NCI-H526 treated with DMSO at 0.1 percent for 48 hours (cell line): ENCODE results near the gene MGAT4A.
A peak's percentile ranks its signal among the peaks of the same experiment; 100 is the strongest.

Experiments
- DNase-seq: peaks from one replicate; lab custom pipeline; 2025; lab: John Stamatoyannopoulos, UW

Gene MGAT4A

DNA sequence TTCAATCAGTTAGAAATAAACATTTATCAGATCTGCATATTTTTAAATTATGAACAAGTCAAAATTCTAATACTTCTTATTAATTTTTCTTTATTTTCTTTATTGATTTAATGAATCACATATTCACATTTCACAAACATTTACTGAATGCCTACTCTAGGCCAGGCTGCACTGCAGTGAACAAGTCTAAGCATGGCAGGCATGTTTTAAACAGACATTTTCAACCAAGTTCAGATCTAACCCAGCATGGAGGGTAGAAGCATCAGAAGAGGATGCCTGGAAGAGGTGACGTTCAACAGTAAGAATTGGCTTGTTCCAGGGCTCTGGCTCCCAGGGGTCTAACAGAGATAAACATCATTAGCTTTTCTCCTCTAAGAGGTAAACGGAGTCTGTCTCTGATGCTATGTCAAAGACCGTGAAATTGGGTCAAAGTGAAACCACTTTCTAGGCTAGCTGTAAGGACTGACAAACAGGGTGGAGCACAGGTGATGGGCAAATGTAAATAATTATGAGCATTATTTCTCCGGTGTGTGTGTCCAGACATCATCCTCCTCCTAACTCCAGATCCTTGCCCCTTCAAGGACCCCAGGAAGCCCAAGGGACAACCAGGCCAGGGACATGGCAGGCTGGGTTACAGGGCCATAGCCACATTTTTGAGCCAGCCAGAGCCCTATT is 72.0 kb downstream of the MGAT4A start:
- DNase-seq = no peak

- DNase-seq = no peak
These were observed 74.1 kb downstream of the MGAT4A start for GRCh38 chr2:98656800-98657199.

DNA sequence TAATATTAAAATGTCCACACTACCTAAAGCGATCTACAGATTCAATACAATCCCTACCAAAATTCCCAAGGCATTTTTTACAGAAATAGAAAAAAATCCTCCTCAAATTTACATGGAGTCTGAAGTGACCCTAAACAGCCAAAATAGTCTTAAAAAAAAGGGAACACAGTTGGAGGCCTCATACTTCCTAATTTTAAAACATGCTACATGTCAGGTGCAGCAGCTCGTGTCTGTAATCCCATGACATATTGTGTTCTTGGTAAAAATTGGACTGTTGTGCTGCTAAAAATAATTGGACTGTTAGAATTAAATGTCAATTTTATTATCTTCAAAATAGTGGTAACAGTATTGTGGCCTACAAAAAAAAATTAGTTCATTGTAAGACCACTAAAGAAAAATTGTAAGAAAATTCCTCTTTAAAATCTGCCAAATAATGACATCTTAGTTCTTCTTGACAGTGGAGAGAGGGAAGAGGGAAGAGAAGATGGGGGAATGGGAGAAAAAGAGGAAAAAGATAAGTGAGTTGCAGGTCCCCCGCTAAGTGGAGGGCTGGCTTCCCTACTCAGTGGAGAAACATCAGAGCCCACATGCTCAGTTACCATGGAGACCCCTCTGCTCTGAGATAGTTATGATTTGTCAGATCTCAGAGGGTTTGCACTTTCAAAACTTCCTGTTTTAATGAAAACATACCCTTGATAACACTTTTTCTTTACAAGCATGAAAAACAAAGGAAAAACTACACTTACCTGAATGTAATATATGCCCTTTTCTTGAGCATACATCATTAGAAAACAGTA is 76.0 kb downstream of the MGAT4A start:
- DNase-seq = no peak

GRCh38 chr2:98650998-98651397 is 79.9 kb downstream of the MGAT4A start:
- DNase-seq = no peak

DNA sequence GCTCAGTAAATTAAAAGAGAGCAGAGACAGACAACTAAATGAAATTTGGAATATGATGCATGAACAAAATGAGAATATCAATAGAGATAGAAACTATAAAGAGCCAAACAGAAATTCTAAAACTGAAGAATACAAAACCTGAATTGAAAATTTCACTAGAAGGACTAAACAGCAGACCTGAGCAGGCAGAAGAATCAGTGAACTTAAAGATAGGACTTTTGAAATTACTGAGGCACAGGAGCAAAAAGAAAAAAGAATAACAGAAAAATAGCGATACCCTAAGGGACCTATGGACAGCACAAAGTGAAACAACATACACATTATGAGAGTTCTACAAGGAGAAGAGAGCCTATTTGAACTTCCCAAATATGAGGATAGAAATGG is 80.9 kb downstream of the MGAT4A start:
- DNase-seq = no peak

- peak; percentile 60 for DNase-seq
These were observed 81.6 kb downstream of the MGAT4A start for GRCh38 chr2:98649135-98649991.

DNA sequence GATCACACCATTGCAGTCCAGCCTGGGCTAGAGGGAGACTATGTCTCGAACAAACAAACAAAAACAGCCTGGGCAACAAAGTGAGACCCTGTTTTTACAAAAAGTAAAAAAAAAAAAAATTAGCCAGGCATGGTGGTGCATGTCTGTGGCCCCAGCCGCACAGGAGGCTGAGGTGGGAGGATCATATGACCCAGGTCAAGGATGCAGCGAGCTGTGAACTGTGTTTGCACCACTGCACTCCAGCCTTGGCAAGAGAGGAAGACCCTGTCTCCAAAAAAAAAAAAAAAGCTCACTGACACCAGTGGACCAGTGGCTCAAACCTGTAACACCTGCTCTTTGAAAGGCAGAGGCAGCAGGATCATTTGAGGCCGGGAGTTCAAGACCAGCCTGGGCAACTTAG is 82.5 kb downstream of the MGAT4A start:
- no peak for DNase-seq

GRCh38 chr2:98647636-98648035 is 83.3 kb downstream of the MGAT4A start:
- no peak for DNase-seq

GRCh38 chr2:98643496-98644100 is 87.3 kb downstream of the MGAT4A start:
- no peak for DNase-seq

GRCh38 chr2:98637401-98638147 is 93.4 kb downstream of the MGAT4A start:
- DNase-seq = no peak

DNA sequence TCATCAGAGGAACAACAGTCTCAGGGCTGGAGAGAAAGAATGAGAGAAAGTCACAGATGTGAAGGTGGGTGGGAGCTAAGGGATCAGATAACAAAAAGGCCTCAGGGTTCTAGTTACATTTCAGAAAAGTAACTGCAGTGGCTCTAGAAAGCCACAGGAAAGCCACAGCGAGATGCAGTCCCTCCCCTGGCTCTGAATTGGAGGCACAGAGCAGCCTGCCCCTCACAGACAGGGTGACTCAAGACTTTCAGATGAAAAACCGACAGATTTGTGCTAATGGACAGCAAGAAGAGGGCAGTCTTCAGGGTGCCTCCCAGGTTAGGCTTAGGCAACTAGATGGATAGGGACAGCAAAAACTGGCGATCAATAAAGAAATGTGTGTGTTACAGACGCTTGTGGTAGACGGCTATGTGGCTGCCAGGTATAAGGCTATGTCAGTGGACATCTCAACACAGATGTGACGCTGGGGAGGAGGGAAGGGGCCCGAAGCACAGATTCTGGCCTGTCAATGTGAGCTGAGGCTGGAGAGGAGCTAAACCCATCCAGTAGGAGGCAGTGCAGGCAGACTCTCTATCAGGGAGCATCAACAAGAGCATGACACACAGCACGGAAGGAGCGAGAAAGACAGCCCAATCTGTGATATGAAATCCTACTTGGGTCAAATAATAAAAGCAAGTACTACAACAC is 96.4 kb downstream of the MGAT4A start:
- no peak for DNase-seq

DNA sequence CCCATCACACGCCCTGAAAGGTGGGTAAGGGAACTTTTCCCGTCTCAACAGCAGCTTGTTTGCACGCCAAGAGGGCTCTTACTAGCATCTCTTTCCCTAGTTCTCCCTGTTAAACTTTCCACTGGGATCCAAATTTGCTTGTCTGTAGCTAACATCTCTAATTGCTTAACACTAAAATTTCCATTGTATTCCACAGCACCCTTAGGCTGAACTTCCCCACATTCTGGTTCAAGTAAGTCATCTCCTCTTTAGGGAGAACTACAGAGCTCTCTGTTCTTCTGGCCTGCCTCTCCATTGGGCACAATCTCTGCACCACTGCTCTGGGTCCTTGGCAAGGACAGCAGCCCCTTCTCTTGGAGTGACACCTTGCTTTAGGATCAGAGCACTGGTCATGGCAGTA is 98.6 kb downstream of the MGAT4A start:
- DNase-seq = no peak

- DNase-seq = no peak
These were observed 107.3 kb downstream of the MGAT4A start for GRCh38 chr2:98623657-98624056.

GRCh38 chr2:98617149-98617548 is 113.8 kb downstream of the MGAT4A start:
- no peak for DNase-seq

DNA sequence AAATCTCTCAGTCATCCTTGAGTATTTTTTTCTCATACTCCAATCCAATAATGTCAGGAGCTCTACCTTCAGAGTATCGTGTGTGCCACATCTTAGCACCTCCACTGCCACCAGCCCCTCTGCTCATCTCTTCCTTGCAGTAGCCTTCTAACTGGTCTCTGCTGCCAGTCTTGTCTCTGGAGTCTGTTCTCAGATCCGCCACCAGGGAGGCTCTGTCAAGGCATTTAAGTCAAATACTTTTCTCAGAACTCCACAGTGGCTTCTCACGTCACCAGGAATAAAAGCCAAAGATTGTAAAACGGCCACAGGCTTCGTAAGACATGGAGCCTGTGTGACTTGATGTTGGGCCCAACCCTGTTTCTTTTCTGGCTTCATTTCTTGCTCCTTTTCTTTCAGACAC is 115.5 kb downstream of the MGAT4A start:
- no peak for DNase-seq

DNA sequence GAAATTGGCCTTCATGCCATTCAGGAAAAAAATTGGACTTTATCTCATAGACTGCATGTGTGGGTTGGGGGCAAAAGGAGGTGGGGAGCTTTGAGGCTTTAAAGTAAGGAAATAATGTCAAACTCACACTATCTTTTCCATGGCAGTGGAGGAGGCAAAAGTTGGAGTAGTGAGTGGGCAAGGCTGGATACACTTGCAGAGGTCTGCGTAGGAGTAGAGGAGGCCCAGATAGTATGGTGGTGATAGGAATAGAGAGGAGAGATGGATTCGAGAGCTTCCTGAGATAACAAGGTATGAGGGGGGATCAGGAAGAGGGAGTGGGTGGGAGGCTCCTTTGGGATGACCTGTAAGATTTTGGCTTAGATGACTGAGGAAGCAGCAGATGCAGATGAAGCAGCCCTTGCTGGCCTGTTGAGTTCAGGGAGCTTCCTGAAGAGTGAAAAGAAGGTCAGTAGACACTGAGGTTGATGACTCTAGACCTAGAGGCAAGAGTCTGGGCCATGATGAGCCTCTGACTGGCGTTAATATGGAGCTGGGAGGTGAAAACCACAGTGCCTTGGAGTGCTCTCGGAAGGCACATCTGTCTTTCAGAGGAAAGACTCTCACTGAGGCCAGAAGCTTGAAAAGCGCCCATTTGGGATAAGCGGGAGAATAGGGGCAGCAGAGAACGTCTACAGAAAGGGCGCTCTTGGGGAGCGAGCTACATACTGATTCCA is 116.8 kb downstream of the MGAT4A start:
- DNase-seq = no peak

DNA sequence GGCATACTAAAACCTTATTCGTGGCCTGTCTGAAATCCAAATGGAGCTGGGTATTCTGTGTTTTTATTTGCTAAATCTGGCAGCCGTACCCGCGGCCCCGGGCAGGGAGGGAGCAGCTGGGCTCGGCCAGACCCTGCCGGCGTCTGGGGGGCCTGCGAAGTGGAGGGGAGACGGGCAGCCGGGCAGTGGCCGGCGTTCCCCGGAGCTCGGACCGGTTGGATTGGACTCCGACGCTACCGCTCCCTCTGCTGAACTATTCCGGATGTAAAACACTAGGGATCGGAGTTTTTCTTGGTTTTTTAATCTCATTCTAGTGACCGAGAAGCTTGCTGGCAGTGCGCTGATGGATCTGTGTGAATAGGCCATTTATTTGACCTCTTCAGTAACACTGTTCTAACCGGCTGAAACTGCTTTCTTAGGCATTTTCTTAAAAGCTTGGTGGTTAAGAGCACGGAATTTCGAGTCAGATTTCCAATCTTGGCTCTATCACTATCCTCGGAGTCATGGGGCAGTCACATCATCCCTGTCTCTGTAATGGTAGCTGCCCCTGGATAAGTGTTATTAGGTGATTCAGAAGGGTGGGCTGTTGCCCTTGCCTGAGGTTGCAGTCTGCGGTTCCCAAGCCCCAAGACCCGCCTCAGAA is 121.8 kb downstream of the MGAT4A start:
- no peak for DNase-seq

DNA sequence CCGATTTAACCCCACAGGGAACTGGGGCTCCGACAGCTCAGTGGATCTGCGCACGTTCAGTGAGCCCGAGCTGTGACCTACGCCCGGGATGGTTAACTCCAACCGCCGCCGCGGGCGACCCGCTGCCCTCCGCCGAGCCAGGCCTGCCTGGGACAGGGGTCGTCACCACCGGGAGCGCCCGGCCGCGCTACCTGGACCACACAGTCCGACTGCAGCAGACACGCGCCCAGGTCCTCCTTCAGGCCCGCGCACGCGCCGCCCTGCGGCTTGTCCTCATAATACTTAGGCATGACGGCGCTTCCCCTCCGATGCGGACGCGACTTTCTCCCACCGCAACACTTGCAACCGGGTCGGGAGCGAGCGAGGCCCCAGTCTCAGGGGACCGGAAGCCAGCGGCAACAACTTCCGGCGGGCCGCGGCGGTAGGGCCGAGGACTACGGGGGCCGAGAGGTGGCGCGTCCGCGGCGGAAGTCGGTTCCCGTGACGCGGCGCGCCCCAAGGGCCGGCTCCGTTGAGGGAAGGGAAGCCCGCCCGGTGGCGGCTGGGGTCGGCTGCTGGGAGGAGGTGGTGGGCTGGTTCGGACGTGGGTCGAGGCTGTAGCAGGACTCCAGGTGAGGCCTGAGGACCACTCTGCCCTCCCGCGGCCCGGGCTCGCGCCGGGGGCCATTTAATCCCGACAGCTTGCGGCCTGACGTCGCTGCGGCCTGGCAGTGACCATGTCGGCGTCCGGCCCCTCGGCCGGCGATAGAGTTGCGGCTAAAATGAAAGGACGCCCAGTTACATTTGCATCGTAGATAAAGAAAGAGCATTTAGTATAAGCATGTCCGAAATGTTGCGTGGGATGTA is 122.6 kb downstream of the MGAT4A start, which contains the start of the genes COA5 and UNC50:
TSS of gene COA5 (minus strand) at position 397 of the 846 bp plus-strand sequence. CDS start at position 290, 107 bp downstream.
TSS of gene UNC50 (plus strand) at position 474 of the 846 bp plus-strand sequence. CDS start 1,171 bp downstream, outside the sequence.
- DNase-seq = peak; percentile 76

GRCh38 chr2:98607741-98608115 is 123.2 kb downstream of the MGAT4A start:
- no peak for DNase-seq
